Fibroblast of lung (primary cell): ENCODE measurements around the gene LRP8. TPM values are rescaled to one million over a fixed set of nuclear protein-coding genes. Genes with fewer than 3 reads are reported as not detected.

Experiments
- DNase-seq, 2 donors: peaks; one replicate each; pipeline versions ENCODE4 v3.0.0 to v3.0.0-alpha.2; 2010; ENCODE audit warnings: low read depth in 2 of 2
- H2AFZ ChIP-seq: 2 replicates; pipeline ENCODE4 v1.5.1; 2012; ENCODE audit warnings: low read length, control low read depth, inconsistent platforms
- H3K27ac ChIP-seq: 2 replicates; pipeline ENCODE4 v1.5.1; 2011; ENCODE audit warnings: low read length, control low read depth; ENCODE audit not compliant: insufficient read depth
- H3K27me3 ChIP-seq: 2 replicates; pipeline ENCODE4 v1.5.1; 2011; ENCODE audit warnings: mild to moderate bottlenecking, low read length; ENCODE audit not compliant: control insufficient read depth, insufficient read depth
- H3K36me3 ChIP-seq: 2 replicates; pipeline ENCODE4 v1.5.1; 2011; ENCODE audit warnings: low read length; ENCODE audit not compliant: control insufficient read depth, insufficient read depth
- H3K4me1 ChIP-seq: 2 replicates; pipeline ENCODE4 v1.5.1; 2011; ENCODE audit warnings: low read length; ENCODE audit not compliant: control insufficient read depth, insufficient read depth; ENCODE audit errors: extremely low read depth
- H3K4me2 ChIP-seq: 2 replicates; pipeline ENCODE4 v1.5.1; 2011; ENCODE audit warnings: low read length, control low read depth; ENCODE audit not compliant: insufficient read depth; ENCODE audit errors: extremely low read depth
- H3K4me3 ChIP-seq, 4 experiments: fragments of 200-600 bp in 1 of 4; sonication (generic) in 1 of 4; replicated peaks in 1 of 4; 2 replicates each; pipeline ENCODE4 v1.5.1; 2011 to 2016; ENCODE audit warnings: low read length in 4 of 4, low read depth in 3 of 4, mild to moderate bottlenecking in 3 of 4, control low read depth in 2 of 4, inconsistent platforms in 1 of 4, mixed read lengths in 1 of 4; ENCODE audit not compliant: insufficient read depth in 1 of 4; ENCODE audit errors: control extremely low read depth in 1 of 4
- H3K79me2 ChIP-seq: 2 replicates; pipeline ENCODE4 v1.5.1; 2012; ENCODE audit warnings: mild to moderate bottlenecking, low read length, inconsistent platforms; ENCODE audit not compliant: control insufficient read depth, insufficient read depth
- H3K9ac ChIP-seq: 2 replicates; pipeline ENCODE4 v1.5.1; 2011; ENCODE audit warnings: mild to moderate bottlenecking, low read length, control low read depth; ENCODE audit not compliant: insufficient read depth
- H3K9me3 ChIP-seq: 2 replicates; pipeline ENCODE4 v1.5.1; 2012; ENCODE audit warnings: low read depth, low read length; ENCODE audit not compliant: control insufficient read depth, insufficient read depth
- H4K20me1 ChIP-seq: 2 replicates; pipeline ENCODE4 v1.5.1; 2011; ENCODE audit warnings: low read length; ENCODE audit not compliant: control insufficient read depth, insufficient read depth; ENCODE audit errors: extremely low read depth
- CTCF ChIP-seq, 2 donors: IDR thresholded peaks in 1 of 2; conservative IDR thresholded peaks in 1 of 2; 1 replicate in 1 of 2; 2 replicates in 1 of 2; pipeline ENCODE4 v1.5.1; 2011 to 2012; ENCODE audit warnings: low read length in 2 of 2, control low read depth in 1 of 2, inconsistent platforms in 1 of 2, low read depth in 1 of 2, mild to moderate bottlenecking in 1 of 2
- EZH2 ChIP-seq: IDR thresholded peaks from 2 replicates; pipeline ENCODE4 v1.5.1; 2012; ENCODE audit warnings: low read length, control low read depth, mild to moderate bottlenecking; ENCODE audit errors: missing control alignments
- polyA plus RNA-seq, 2 donors: library from polyadenylated mRNA; depleted of rRNA in 1 of 2; stranded (reverse) in 1 of 2; unstranded in 1 of 2; fragments of >200 nt; gene quantifications; 2 replicates each; pipeline ENCODE4 v1.2.1, GENCODE V29; 2011 to 2012; ENCODE audit warnings: missing spikeins in 1 of 2
- total RNA-seq: library from RNA; depleted of rRNA; stranded (reverse); fragments of >200 nt; gene quantifications from 2 replicates; pipeline ENCODE4 v1.2.1, GENCODE V29; 2014

LRP8 gene
- total and polyA plus RNA-seq, 2 donors (not counting 1 experiment from before 2014, with no cell fraction given): 8.4 to 10.3 TPM

DNA sequence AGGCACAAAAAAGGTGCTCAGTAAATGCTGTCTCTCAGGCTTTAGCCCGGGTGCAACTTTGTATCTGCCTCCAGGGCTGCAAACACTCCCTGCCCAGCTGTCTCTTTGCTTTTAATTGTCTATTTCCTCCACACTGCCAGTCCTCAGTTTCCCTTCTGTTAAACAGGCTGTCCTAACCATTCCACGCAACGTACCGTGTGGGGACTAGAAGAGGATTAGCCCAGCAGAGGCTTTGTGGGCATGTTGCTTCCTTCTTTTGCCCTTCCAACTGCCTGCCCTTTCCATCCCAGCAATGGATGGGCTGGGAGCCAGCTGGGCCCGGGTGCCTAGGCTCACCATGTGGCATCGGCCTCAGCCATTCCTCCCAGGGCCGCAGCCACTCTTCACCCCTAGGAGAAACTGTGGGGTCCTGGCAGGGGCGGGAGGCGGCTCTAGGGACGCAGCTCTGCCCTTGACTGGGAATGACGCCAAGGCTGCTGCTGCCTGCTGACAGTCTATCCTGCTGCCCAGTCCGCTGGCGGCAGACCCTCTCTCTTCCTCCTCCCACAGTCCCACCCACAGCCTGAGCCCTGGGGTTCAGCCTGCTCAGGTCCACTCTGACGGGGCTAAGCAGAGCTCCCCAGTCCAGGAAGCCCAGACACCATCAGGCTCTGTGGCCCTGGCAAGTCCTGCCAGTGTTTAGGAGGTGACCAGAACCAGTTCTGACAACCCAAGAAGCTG lies 40.6 kb upstream of the LRP8 start:
- Histone ChIP-seq H3K4me3 (no peak overlapping the region), H3K36me3 (no peaks in the 10 kb centered on the region), H3K79me2 (no peaks in the 10 kb centered on the region), H3K4me2 (no peak overlapping the region), H3K9ac (no peak overlapping the region), H3K27ac (no peak overlapping the region), H3K27me3 (peaks cover 10% of the 10 kb centered on the region), H2AFZ (no peak overlapping the region), H4K20me1 (no peaks in the 10 kb centered on the region), H3K9me3 (no peaks in the 10 kb centered on the region), H3K4me1 (no peaks in the 10 kb centered on the region)
- no peak for TF ChIP-seq EZH2
- TF ChIP-seq CTCF (conservative IDR thresholded peaks at IDR 0.05 in 1 of 2, IDR thresholded peaks at IDR 0.05 in 1 of 2; ENCODE audit: low read depth in 1 of 2, low read length in 2 of 2): no peak
- DNase-seq: no peak

GRCh38 chr1:53367503-53368313 lies 39.8 kb upstream of the LRP8 start:
- no peak overlapping the region for H3K27ac ChIP-seq
- H3K9ac ChIP-seq: no peak overlapping the region
- no peaks in the 10 kb centered on the region for H3K9me3 ChIP-seq
- H3K4me2 ChIP-seq: no peak overlapping the region
- H3K4me3 ChIP-seq: no peak overlapping the region
- H3K36me3 ChIP-seq: no peaks in the 10 kb centered on the region
- H2AFZ ChIP-seq: no peak overlapping the region
- DNase-seq: no peak
- H3K27me3 ChIP-seq: peaks cover 10% of the 10 kb centered on the region
- H3K79me2 ChIP-seq: no peaks in the 10 kb centered on the region
- H3K4me1 ChIP-seq: no peaks in the 10 kb centered on the region
- H4K20me1 ChIP-seq: no peaks in the 10 kb centered on the region
- no peak for TF ChIP-seq CTCF (conservative IDR thresholded peaks at IDR 0.05 in 1 of 2, IDR thresholded peaks at IDR 0.05 in 1 of 2; ENCODE audit: low read depth in 1 of 2, low read length in 2 of 2)
- TF ChIP-seq EZH2: no peak

GRCh38 chr1:53366901-53367502 lies 39.1 kb upstream of the LRP8 start:
- H2AFZ ChIP-seq: no peak overlapping the region
- DNase-seq: no peak
- no peak overlapping the region for H3K27ac ChIP-seq
- no peak overlapping the region for H3K4me2 ChIP-seq
- H3K9ac ChIP-seq: no peak overlapping the region
- no peaks in the 10 kb centered on the region for H3K4me1 ChIP-seq
- H3K79me2 ChIP-seq: no peaks in the 10 kb centered on the region
- H3K36me3 ChIP-seq: no peaks in the 10 kb centered on the region
- no peak overlapping the region for H3K4me3 ChIP-seq
- peaks cover 9% of the 10 kb centered on the region for H3K27me3 ChIP-seq
- TF ChIP-seq EZH2 (no peak), CTCF (conservative IDR thresholded peaks at IDR 0.05 in 1 of 2, IDR thresholded peaks at IDR 0.05 in 1 of 2; ENCODE audit: low read depth in 1 of 2, low read length in 2 of 2) (no peak)
- no peaks in the 10 kb centered on the region for H3K9me3 ChIP-seq
- no peaks in the 10 kb centered on the region for H4K20me1 ChIP-seq
